Measurements from ENCODE around the gene EHD2. TPM values are rescaled to one million over a fixed set of nuclear protein-coding genes. Genes with fewer than 3 reads are reported as not detected.

Gene EHD2
- total RNA-seq, 1 experiment from 2014 or later, result 60.5 TPM

- ChIA-PET RAD21 (ENCODE audit: low non-redundant PET in 1 of 2, low total read pairs in 2 of 2, uncharacterized antibody in 2 of 2, unreplicated experiment in 2 of 2) (no interaction called here), CTCF (interaction anchor here (1.6 to 2.3 kb wide), 3 partner anchors 8 to 267 kb away, joined by 7 to 8 read pairs (median 8); no protein-coding TSS in a partner anchor), POLR2A (interaction anchor here (0.7 kb wide), 1 partner anchor 276 kb away, joined by 3 read pairs; no protein-coding TSS in a partner anchor)
- no peaks in the 10 kb centered on the region for H3K27me3 ChIP-seq (ENCODE audit: insufficient read depth, low read length)
- no peak for TF ChIP-seq RAD21 (IDR thresholded peaks at IDR 0.05; ENCODE audit: low read depth)
- no peak for TF ChIP-seq EZH2phosphoT487 (IDR thresholded peaks at IDR 0.05; ENCODE audit: borderline replicate concordance)
- TF ChIP-seq SRF (IDR thresholded peaks at IDR 0.05; ENCODE audit: low read depth), result no peak
- TF ChIP-seq ELF1 (IDR thresholded peaks at IDR 0.05; ENCODE audit: borderline replicate concordance, low read depth), result no peak
- TF ChIP-seq MAX (IDR thresholded peaks at IDR 0.05), result no peak
- no peak for TF ChIP-seq JUND (IDR thresholded peaks at IDR 0.05)
- TF ChIP-seq ZBTB33 (IDR thresholded peaks at IDR 0.05; ENCODE audit: extremely low read depth, insufficient replicate concordance, low read length), result no peak
- no peak for TF ChIP-seq SIN3A (IDR thresholded peaks at IDR 0.05; ENCODE audit: low read depth)
- no peak for TF ChIP-seq FOSL1 (IDR thresholded peaks at IDR 0.05; ENCODE audit: low read depth)
- no peak for TF ChIP-seq YY1 (IDR thresholded peaks at IDR 0.05; ENCODE audit: extremely low read depth, insufficient replicate concordance, low read depth, low read length)
- no peak for TF ChIP-seq ATF3 (IDR thresholded peaks at IDR 0.05)
- no peak overlapping the region for H3K9ac ChIP-seq (ENCODE audit: low read length)
- BruUV-seq (replicated peaks), result no TSS peak
- H2AFZ ChIP-seq (ENCODE audit: low read depth, low read length, poor library complexity, severe bottlenecking), result no peak overlapping the region
- no peaks in the 10 kb centered on the region for H3K9me2 ChIP-seq (ENCODE audit: insufficient read depth)
- H3K4me3 ChIP-seq (replicated peaks in 1 of 2; ENCODE audit: low read depth in 1 of 2, low read length in 2 of 2), result no peak overlapping the region
- H3K4me1 ChIP-seq (ENCODE audit: control insufficient read depth in 1 of 2, insufficient read depth in 2 of 2, low read length in 2 of 2), result peaks cover 0 to 13% of the 10 kb centered on the region in 2 experiments; a peak in 2 of 4 replicates
- ATAC-seq (no peak), DNase-seq (ENCODE audit: low read depth, low spot score) (no peak)
- no peaks in the 10 kb centered on the region for H3K79me2 ChIP-seq (ENCODE audit: insufficient read depth, low read length)
- H3K36me3 ChIP-seq (ENCODE audit: control insufficient read depth in 1 of 2, insufficient read depth in 2 of 2, low read length in 2 of 2), result peaks cover 2 to 10% of the 10 kb centered on the region in 2 experiments; a peak in 3 of 4 replicates
- H3K9me3 ChIP-seq (ENCODE audit: control insufficient read depth in 1 of 2, insufficient read depth in 1 of 2, low read depth in 1 of 2, low read length in 2 of 2), result no peaks in the 10 kb centered on the region
- intact Hi-C loops (cut with micrococcal nuclease), result no loop called here
- H3K4me2 ChIP-seq (ENCODE audit: low read length), result no peak overlapping the region
- no peak overlapping the region for H3K27ac ChIP-seq (ENCODE audit: low read depth, low read length)
- H4K20me1 ChIP-seq (ENCODE audit: insufficient read depth), result no peaks in the 10 kb centered on the region
These were observed 9.2 kb upstream of the EHD2 start for GRCh38 chr19:47704024-47704423.

Data from HCT116 (cell line).